RWPE1 (cell line): ENCODE measurements around the gene NUPR1.

Experiments used
- CTCF ChIA-PET: fragments of 350-600 bp; sonication (Branson Sonifier 250); formaldehyde crosslinking; extraction: SDS; loops from one replicate; lab custom pipeline; 2021; lab: Yijun Ruan, JAX
- POLR2A ChIA-PET: fragments of 400-600 bp; formaldehyde crosslinking; extraction: SDS; loops from one replicate; lab custom pipeline; 2020; ENCODE audit warnings: antibody characterized with exemption; ENCODE audit not compliant: low non-redundant PET; lab: Yijun Ruan, JAX
- DNase-seq: peaks from one replicate; pipeline ENCODE4 v3.0.0; 2012; ENCODE audit warnings: low spot score
- H3K27ac ChIP-seq: fragments of 450-650 bp; 2 replicates; pipeline ENCODE4 v1.5.1; 2017
- CTCF ChIP-seq: fragments of 450-650 bp; conservative IDR thresholded peaks from 2 replicates; pipeline ENCODE4 v1.5.1; 2017; ENCODE audit warnings: low read depth, mild to moderate bottlenecking

NUPR1 gene

GRCh38 chr16:28537964-28538732, 626 bp downstream of the NUPR1 start:
- DNase-seq, result no peak
- CTCF ChIA-PET, result no interaction called here
- TF ChIP-seq CTCF, result no peak
- H3K27ac ChIP-seq, result peak overlapping the region; percentile 94
- POLR2A ChIA-PET, result interaction anchor here (0.8 kb wide), 1 partner anchor 48 kb away, joined by 3 read pairs; no protein-coding TSS in a partner anchor

- DNase-seq, result peak; percentile 59
- H3K27ac ChIP-seq, result peak overlapping the region; percentile 94
- POLR2A ChIA-PET, result no interaction called here
- CTCF ChIA-PET, result no interaction called here
- no peak for TF ChIP-seq CTCF
These were observed 1.7 kb downstream of the NUPR1 start for GRCh38 chr16:28537076-28537475.

- POLR2A ChIA-PET, result interaction anchor here (1.0 kb wide), 1 partner anchor 44 kb away, joined by 5 read pairs; no protein-coding TSS in a partner anchor
- peak; percentile 37 for DNase-seq
- TF ChIP-seq CTCF, result no peak
- CTCF ChIA-PET, result interaction anchor here (0.5 kb wide), 1 partner anchor 43 kb away, joined by 3 read pairs; the partner anchor contains the start of gene CLN3
- H3K27ac ChIP-seq, result peak overlapping the region; percentile 94
These were observed 4.0 kb downstream of the NUPR1 start for GRCh38 chr16:28534542-28535373.

GRCh38 chr16:28532940-28533647, 5.7 kb downstream of the NUPR1 start:
- ChIA-PET POLR2A (no interaction called here), CTCF (interaction anchor here (0.5 kb wide), 1 partner anchor 41 kb away, joined by 5 read pairs; the partner anchor contains the start of gene CLN3)
- TF ChIP-seq CTCF, result no peak
- H3K27ac ChIP-seq, result peak overlapping the region; percentile 81
- DNase-seq, result no peak

- DNase-seq, result no peak
- TF ChIP-seq CTCF, result no peak
- ChIA-PET CTCF (interaction anchor here (0.5 kb wide), 1 partner anchor 40 kb away, joined by 5 read pairs; the partner anchor contains the start of gene CLN3), POLR2A (no interaction called here)
- peak overlapping the region; percentile 81 for H3K27ac ChIP-seq
These were observed 6.7 kb downstream of the NUPR1 start for GRCh38 chr16:28531777-28532744.
